GM18868 (cell line): ENCODE measurements around the gene MORC2.

Source experiments
- ATAC-seq: cut with Tn5 transposase; IDR thresholded peaks from one replicate; pipeline ENCODE4 v1.9.1; 2021; ENCODE audit warnings: mild to moderate bottlenecking, moderate library complexity; ENCODE audit not compliant: unreplicated experiment

MORC2 gene

GRCh38 chr22:30875481-30876215 lies 92.9 kb downstream of the MORC2 start:
- ATAC-seq, result no peak
